NCI-H524 (cell line): Measurements from ENCODE around the gene TEKT5.
A peak's percentile ranks its signal among the peaks of the same experiment; 100 is the strongest.

ENCODE experiments used
- DNase-seq, 2 experiments: peaks; one replicate each; lab custom pipeline; 2025; lab: John Stamatoyannopoulos, UW

TEKT5 gene

GRCh38 chr16:10578474-10579316, 116.0 kb downstream of the TEKT5 start:
- DNase-seq: peak; percentile 27 to 58
